ENCODE results near the gene PDE6C.

PDE6C gene

DNA sequence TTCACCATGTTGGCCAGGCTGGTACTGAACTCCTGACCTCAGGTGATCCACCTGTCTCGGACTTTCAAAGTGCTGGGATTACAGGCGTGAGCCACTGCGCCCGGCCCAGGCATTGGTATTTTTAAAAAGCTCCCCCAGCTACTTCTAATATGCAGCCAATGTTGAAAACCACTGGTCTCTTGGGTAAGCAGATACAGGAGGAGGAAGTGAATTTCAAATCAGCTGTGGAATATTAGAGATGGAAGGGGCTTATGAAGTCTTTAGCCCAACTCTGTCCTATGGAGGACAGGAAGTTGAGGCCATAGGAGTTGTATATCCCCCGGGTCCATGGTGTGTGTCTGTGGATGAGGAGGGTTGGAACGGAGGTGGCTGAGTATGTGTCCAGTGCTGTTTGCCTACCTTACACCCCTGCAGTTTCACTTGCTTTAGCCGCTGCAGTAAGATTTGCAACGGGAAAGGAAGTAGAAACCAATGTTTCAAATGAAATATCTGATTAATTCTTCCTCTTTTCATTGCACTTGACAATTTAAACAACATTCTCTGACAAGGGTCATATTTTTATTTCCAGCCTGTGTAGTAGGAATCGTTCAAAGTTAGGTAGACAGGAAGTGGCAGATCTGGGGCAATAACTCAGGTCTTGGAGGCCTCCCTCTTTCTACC, 3.4 kb downstream of the PDE6C start:
- TF ChIP-seq FOXP2 (optimal IDR thresholded peaks at IDR 0.05; ENCODE audit: borderline replicate concordance, extremely low read depth, extremely low read length, insufficient read depth) (no peak), POLR2AphosphoS5 (IDR thresholded peaks at IDR 0.05; ENCODE audit: low read depth, low read length) (no peak), SIN3A (IDR thresholded peaks at IDR 0.05; ENCODE audit: borderline replicate concordance, insufficient read depth, low read length) (no peak), TAF1 (IDR thresholded peaks at IDR 0.05; ENCODE audit: borderline replicate concordance, insufficient read depth, low read length) (no peak)
- TF ChIP-seq, protein P1, sequence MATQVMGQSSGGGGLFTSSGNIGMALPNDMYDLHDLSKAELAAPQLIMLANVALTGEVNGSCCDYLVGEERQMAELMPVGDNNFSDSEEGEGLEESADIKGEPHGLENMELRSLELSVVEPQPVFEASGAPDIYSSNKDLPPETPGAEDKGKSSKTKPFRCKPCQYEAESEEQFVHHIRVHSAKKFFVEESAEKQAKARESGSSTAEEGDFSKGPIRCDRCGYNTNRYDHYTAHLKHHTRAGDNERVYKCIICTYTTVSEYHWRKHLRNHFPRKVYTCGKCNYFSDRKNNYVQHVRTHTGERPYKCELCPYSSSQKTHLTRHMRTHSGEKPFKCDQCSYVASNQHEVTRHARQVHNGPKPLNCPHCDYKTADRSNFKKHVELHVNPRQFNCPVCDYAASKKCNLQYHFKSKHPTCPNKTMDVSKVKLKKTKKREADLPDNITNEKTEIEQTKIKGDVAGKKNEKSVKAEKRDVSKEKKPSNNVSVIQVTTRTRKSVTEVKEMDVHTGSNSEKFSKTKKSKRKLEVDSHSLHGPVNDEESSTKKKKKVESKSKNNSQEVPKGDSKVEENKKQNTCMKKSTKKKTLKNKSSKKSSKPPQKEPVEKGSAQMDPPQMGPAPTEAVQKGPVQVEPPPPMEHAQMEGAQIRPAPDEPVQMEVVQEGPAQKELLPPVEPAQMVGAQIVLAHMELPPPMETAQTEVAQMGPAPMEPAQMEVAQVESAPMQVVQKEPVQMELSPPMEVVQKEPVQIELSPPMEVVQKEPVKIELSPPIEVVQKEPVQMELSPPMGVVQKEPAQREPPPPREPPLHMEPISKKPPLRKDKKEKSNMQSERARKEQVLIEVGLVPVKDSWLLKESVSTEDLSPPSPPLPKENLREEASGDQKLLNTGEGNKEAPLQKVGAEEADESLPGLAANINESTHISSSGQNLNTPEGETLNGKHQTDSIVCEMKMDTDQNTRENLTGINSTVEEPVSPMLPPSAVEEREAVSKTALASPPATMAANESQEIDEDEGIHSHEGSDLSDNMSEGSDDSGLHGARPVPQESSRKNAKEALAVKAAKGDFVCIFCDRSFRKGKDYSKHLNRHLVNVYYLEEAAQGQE (IDR thresholded peaks at IDR 0.05; ENCODE audit: insufficient read depth in 1 of 2, low read depth in 2 of 2, low read length in 2 of 2) = no peak

DNA sequence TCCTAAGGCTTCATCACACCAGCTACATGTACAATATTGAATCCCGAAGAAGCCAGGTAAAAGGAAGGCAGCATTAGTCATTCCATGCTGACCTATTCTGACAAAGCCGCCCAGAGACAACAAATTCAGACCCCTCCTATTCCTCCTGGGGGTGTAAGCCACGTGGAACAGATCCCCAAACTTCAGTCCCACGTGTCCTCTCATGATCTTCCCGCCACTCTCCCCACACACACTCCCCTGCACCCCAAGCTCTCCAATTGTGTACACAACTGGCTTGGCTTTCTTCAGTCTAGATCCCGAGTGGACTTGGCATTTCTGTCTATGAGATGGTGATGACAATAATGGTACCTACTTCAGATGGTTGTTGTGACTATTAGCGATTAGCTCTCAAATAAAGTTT, 8.6 kb downstream of the PDE6C start:
- TF ChIP-seq FOXP2 (optimal IDR thresholded peaks at IDR 0.05; ENCODE audit: borderline replicate concordance, extremely low read depth, extremely low read length, insufficient read depth) (no peak), POLR2AphosphoS5 (IDR thresholded peaks at IDR 0.05; ENCODE audit: low read depth, low read length) (no peak), TAF1 (IDR thresholded peaks at IDR 0.05; ENCODE audit: borderline replicate concordance, insufficient read depth, low read length) (no peak), SIN3A (IDR thresholded peaks at IDR 0.05; ENCODE audit: borderline replicate concordance, insufficient read depth, low read length) (no peak)
- TF ChIP-seq, protein P1 (IDR thresholded peaks at IDR 0.05; ENCODE audit: insufficient read depth in 1 of 2, low read depth in 2 of 2, low read length in 2 of 2) = no peak

DNA sequence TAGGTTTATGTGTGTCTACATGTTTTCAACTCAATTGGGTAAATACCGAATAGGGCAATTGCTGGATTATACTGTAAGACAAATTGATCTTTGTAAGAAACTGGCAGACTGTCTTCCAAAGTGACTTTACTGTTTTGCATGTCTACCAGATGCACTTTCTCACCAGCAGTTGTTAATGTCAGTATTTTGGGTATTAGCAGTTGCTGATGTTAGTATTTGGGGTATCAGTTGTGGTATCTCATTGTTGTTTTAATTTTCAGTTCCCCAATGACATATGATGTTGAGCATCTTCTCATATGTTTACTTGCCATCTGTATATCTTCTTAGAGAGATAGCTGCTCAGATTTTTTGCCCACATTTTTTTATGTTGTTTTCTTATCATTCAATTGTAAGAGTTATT, 10.6 kb downstream of the PDE6C start:
- TF ChIP-seq POLR2AphosphoS5 (IDR thresholded peaks at IDR 0.05; ENCODE audit: low read depth, low read length) = no peak
- no peak for TF ChIP-seq TAF1 (IDR thresholded peaks at IDR 0.05; ENCODE audit: borderline replicate concordance, insufficient read depth, low read length)
- no peak for TF ChIP-seq FOXP2 (optimal IDR thresholded peaks at IDR 0.05; ENCODE audit: borderline replicate concordance, extremely low read depth, extremely low read length, insufficient read depth)
- no peak for TF ChIP-seq SIN3A (IDR thresholded peaks at IDR 0.05; ENCODE audit: borderline replicate concordance, insufficient read depth, low read length)
- TF ChIP-seq, protein P1 (IDR thresholded peaks at IDR 0.05; ENCODE audit: insufficient read depth in 1 of 2, low read depth in 2 of 2, low read length in 2 of 2) = no peak

DNA sequence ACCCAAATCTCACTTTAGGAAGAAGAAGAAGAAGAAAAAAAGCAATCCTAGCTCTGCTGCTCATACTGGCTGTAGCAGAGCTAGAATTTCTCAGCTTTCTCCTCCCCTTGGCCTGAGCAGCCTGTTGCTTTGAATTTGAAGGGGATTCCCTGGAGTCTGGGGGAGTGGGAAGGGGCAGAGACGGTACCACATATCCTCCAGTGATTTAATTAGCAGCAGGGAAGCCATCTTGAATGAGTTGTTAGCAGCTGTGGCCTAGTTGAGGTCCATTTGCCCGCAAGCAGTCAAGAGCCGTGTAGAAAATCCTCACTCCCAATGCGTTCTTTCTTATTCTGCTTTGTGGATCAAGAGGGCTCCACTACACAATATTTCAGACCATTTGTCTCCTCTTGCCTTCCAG, 16.5 kb downstream of the PDE6C start:
- TF ChIP-seq, protein P1 (IDR thresholded peaks at IDR 0.05; ENCODE audit: insufficient read depth in 1 of 2, low read depth in 2 of 2, low read length in 2 of 2) = no peak
- no peak for TF ChIP-seq FOXP2 (optimal IDR thresholded peaks at IDR 0.05; ENCODE audit: borderline replicate concordance, extremely low read depth, extremely low read length, insufficient read depth)
